GM19035 (cell line): Measurements from ENCODE around the gene CAPN9.
A peak's percentile ranks its signal among the peaks of the same experiment; 100 is the strongest.

Experiments used
- ATAC-seq: cut with Tn5 transposase; IDR thresholded peaks from one replicate; pipeline ENCODE4 v1.9.1; 2021; ENCODE audit not compliant: unreplicated experiment

Gene CAPN9

GRCh38 chr1:230768903-230769570 is 21.8 kb downstream of the CAPN9 start:
- ATAC-seq = no peak

DNA sequence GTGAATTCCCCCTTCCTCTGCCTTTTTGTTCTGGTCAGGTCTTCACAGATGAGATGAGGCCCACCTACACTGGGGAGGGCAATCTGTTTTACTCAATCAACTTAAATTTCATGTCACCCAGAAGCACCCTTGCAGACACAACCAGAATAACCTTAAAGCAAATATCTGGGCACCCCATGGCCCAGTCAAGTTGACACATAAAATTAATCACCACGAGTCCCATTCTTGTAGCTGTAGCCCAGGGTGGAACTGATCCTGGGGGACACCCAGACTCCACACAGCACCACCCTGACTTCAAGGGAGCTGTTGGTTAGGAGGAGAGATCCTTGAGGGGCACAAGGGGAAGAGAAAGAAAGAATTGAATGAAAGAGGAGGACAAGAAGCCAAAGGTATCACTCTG is 23.1 kb downstream of the CAPN9 start:
- no peak for ATAC-seq

DNA sequence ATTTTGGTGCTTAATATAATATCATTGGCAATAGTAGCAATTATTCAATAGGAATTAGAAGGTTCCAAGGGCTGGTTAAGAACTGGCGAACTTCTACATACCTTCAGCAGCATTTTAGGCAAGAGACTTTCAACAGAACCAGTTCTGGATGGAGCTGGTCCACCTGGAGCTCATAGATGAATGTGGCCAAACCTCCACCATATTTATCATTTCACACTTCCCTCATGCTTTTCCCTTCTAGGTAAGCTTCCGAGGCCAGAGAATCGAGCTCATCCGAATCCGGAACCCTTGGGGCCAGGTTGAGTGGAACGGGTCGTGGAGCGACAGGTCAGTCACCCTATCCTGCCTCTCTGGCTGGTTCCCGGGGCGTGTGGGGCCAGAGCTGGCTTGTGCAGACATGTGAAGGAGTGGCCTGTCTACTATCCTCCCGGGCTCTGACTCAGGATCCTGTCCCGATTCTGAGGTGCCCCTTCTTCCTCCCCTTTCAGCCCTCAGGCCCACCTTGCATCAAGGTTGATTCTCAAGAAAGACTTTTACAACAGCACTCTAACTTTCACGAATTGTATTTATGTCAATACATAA is 24.7 kb downstream of the CAPN9 start:
- no peak for ATAC-seq

- ATAC-seq = no peak
Observed at GRCh38 chr1:230772457-230773395, 25.5 kb downstream of the CAPN9 start.

DNA sequence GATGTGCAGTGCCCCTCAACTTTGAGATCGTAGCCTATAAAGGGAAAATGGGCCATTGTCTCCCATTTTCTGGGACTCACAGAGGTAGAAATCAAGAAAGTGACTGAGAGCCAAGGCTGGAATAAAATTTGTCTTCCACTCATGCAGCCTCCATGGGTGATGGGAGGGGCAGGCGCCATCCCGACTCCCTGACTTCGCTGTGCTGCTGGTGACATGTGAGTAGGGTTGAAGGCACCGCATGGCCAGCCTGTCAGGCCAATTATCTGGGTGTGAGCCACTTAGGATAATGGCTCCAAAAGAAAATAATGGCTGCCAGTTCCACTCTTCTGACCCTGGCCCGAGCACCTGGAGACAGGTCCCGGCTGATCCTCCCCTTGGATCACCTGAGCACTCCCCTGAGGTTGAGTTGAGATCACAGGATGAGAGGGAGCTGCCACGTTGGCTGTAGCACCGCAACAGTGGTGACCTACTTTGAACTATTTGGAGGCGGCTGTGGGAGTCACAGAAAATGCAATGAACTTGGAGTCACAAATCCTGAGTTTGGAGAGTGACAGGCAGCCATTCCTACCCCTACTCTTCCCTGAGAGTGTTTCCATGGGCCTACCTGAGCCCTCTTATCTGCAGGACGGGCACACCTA is 26.3 kb downstream of the CAPN9 start:
- no peak for ATAC-seq

DNA sequence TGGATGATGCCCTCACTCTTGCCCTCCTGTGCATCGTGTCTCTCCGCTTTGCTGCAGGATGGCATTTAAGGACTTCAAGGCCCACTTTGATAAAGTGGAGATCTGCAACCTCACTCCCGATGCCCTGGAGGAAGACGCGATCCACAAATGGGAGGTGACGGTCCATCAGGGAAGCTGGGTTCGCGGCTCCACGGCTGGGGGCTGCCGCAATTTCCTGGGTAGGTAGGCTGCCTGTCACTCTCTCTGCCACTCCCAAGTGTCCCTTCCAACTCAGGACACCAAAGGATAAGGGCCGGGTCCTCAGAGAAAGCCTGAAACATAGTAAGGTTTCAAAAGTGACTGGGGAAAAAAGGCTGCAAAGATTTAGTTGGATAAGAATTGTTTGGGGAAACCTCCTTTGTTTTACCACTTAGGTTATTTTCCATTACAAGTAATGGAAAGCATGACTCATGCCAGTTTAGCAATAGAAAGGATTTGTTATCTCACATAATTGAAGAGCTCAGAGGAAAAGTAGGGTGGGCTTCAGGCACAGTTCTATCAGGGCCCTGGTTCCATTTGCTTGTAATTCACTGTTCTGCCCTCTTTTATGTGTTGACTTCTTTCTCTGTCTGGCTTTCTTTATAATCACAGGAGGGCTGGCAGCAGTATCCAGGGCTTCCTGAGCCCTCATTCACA is 31.9 kb downstream of the CAPN9 start:
- no peak for ATAC-seq

DNA sequence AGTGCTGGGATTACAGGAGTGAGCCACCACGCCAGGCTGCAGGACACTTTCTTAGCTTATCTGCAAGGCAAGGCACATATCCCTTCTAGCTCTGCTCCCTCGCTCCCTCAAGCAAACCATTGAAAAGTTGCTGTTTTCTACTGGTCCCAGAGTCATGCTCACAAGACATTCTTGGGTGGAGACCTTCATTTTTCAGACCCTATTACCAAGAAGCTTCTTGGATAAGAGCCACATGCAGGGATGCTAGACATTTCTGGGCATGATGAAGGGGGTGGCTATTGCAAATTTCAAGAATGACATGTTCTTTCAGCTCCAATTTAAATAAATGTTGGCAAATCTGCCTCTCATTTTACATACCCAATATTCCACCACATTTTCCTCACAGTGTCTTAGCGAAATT is 33.9 kb downstream of the CAPN9 start:
- no peak for ATAC-seq

DNA sequence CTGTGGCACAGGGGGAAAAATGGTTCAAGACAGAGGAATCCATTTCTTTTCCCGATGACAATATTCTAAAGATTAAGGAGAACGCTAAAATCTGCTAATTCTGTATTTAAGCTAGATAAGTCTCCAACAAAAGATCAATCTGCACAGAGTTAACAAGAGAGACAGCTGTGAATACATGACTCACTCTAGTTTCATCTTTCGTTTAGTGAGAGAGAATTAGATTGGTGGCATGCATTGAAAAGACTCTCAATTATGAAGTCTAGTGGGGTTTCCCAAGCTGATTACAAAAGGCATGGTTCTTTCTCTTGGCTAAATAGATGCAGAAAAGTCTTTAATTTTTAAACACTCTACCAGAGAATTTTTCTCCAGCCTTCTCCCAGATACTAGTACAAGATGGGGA is 34.4 kb downstream of the CAPN9 start:
- ATAC-seq = peak; percentile 50

- ATAC-seq = no peak
Observed at GRCh38 chr1:230784163-230784562, 37.0 kb downstream of the CAPN9 start.

GRCh38 chr1:230785636-230786384 is 38.6 kb downstream of the CAPN9 start:
- ATAC-seq = no peak

DNA sequence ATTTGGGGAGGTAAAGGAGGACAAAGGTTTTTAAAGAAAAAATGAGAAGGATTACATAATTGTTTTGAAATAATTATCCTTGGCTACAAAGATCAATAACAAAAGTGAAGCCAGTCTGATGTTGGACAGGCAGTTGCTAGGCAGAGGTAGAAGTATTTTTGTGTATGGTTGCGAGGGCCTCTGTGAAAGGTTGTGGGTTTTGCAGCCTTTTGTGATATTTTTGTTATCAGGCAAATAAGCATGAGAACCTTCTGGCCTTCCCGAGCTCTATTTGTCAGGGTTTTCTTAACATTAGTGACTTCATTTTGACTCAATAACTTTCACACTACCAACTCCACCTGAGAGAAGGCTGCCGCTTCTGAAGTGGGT is 39.2 kb downstream of the CAPN9 start:
- ATAC-seq = no peak

- no peak for ATAC-seq
Observed at GRCh38 chr1:230787471-230787870, 40.3 kb downstream of the CAPN9 start.

- ATAC-seq = no peak
Observed at GRCh38 chr1:230788561-230789275, 41.5 kb downstream of the CAPN9 start.

GRCh38 chr1:230790026-230790425 is 42.8 kb downstream of the CAPN9 start:
- ATAC-seq = no peak

DNA sequence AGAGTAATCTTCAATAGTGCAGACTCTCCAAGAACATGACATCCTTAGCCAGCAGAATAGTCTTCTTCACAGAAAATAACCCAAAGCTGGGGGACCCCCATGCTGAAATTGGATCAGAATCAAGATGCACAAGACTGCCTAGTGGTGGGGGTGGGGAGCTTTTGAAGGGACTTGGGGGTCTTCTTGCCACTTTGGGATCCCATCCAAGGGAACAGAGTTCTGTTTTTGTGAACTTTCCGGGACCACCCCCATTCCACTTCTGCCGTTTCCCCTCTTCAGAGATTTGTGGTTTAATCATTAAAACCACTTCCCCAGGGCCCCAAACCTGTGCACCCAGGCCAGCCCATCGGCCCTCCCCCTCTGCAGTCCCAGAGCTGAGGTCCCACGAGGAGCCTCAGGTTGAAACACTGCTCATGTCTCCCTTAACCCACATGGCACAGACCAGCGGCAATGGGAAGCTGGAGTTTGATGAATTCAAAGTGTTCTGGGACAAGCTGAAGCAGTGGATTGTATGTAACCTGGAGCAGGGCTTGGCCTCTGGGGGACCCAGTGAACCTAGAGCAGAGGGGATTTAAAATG is 44.9 kb downstream of the CAPN9 start:
- ATAC-seq = no peak

DNA sequence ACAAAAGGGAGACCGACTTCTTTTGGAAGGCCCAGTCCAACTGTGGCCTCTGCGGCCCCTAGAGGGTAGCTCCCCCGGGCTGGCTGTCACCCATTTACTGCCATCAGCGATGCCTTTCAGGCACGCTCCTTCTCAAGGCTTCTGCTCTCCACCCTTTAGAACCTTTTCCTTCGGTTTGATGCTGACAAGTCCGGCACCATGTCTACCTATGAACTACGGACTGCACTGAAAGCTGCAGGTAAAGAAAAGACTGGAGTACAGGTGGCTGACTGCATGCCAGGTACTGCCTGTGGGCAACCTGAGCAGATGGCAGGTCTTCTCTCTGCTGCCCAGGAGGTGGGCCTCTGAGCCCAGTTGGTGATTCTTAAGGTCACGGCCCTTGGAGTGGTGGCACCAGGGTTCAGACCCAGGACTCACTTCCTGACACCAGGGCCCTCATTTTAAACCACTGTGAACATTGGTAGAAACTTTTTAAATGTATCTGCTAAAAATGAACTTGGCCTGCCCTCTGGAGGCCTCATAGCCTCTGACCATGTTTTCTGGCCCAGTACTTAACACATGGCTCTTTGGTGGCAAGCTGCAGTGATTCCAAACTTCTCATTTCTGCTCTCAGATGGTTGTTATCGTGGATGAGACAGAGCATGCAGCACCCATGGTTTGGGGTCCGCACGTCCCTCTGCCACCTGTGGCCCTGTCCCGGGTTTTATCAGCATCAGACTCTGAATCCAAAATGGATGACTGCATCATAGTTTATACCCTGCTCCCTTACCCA is 45.7 kb downstream of the CAPN9 start:
- ATAC-seq = no peak

DNA sequence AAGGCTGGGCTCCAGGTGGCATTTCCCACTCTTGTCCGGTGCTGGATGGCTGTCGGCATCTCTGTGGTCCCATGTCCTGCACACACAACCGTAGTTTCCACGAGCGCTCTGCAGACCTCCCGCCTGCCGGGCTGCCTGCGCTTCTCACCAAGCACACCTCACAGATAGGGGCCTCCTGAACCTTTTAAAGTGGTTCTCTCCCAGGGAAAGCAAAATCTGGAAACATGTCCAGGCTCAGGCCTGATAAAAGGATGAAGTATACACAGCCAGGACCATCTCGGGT is 46.2 kb downstream of the CAPN9 start:
- no peak for ATAC-seq

GRCh38 chr1:230794431-230794830 is 47.2 kb downstream of the CAPN9 start:
- ATAC-seq = no peak
